OCI-LY3 (cell line): ENCODE data around the gene PGAP3.

ENCODE experiments used
- H2AFZ ChIP-seq: fragments of 200-600, 300-600 bp; shearing (Covaris generic); 2 replicates; pipeline ENCODE4 v1.6.0; 2014; ENCODE audit warnings: antibody characterized with exemption, low read depth, low read length
- H3K27ac ChIP-seq: fragments of 200-600, 300-600 bp; sonication (generic); 2 replicates; pipeline ENCODE4 v1.5.1; 2014; ENCODE audit warnings: mild to moderate bottlenecking, low read length, moderate library complexity, mixed read lengths
- H3K27me3 ChIP-seq: fragments of 200-600, 300-600 bp; sonication (generic); 2 replicates; pipeline ENCODE4 v1.6.1; 2014; ENCODE audit warnings: low read depth, low read length, mixed read lengths
- H3K36me3 ChIP-seq: fragments of 200-600, 300-600 bp; sonication (generic); replicated peaks from 2 replicates; pipeline ENCODE3; 2014; ENCODE audit warnings: low read depth, low read length, mixed read lengths
- H3K4me1 ChIP-seq: fragments of 300-600, 200-600 bp; sonication (generic); 2 replicates; pipeline ENCODE4 v1.6.1; 2014; ENCODE audit warnings: low read length, mixed read lengths
- H3K4me2 ChIP-seq: fragments of 200-600, 300-600 bp; sonication (generic); 2 replicates; pipeline ENCODE4 v1.6.1; 2014; ENCODE audit warnings: low read length, mixed read lengths
- H3K4me3 ChIP-seq: fragments of 300-600, 200-600 bp; sonication (generic); 2 replicates; pipeline ENCODE4 v1.5.1; 2014; ENCODE audit warnings: antibody characterized with exemption, mild to moderate bottlenecking, low read length, moderate library complexity
- H3K79me2 ChIP-seq: fragments of 300-600, 200-600 bp; shearing (Covaris generic); 2 replicates; pipeline ENCODE4 v1.6.1; 2014; ENCODE audit warnings: mild to moderate bottlenecking, low read length, mixed read lengths
- H3K9ac ChIP-seq: fragments of 300-600, 200-600 bp; shearing (Covaris generic); 2 replicates; pipeline ENCODE4 v1.6.0; 2014; ENCODE audit warnings: mild to moderate bottlenecking, low read length, moderate library complexity
- H3K9me3 ChIP-seq: fragments of 200-600, 300-600 bp; shearing (Covaris generic); 2 replicates; pipeline ENCODE4 v1.6.1; 2014; ENCODE audit warnings: low read length, mixed read lengths; ENCODE audit not compliant: insufficient read depth
- H4K20me1 ChIP-seq: fragments of 200-600, 300-600 bp; sonication (generic); 2 replicates; pipeline ENCODE4 v1.6.1; 2016; ENCODE audit warnings: low read length, mixed read lengths; ENCODE audit not compliant: insufficient read depth
- EZH2phosphoT487 ChIP-seq: fragments of 200-600 bp; shearing (Covaris generic); IDR thresholded peaks from 2 replicates; pipeline ENCODE4 v1.6.1; 2018; ENCODE audit warnings: antibody characterized with exemption, mixed run types, low read depth
- TF ChIP-seq, protein P1 (sequence below): fragments of 200-600, 300-600 bp; sonication (generic); IDR thresholded peaks from 2 replicates; pipeline ENCODE4 v1.5.1; 2014; ENCODE audit warnings: antibody characterized with exemption, low read length, low read depth

PGAP3 gene

DNA sequence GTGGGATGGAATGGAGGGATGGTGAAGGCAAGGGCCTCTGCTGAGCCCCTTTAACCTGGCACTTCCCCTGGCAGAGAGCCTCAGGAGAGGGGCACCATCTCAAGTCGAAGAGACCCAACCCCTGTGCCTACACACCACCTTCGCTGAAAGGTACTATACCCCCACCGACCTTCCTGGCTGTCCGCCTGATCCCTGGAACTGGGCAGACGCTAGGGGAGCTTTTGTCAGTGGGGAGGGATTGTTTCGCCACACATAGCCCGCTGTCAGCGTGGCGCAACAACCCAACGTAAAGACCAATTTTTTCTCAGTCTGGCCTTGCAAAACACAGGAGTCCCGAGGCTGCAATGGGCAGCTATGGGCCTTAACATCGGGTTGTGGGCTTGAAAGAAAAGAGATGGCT, 58.0 kb downstream of the PGAP3 start:
- Histone ChIP-seq H3K27ac (no peak overlapping the region), H3K9ac (no peak overlapping the region), H3K36me3 (no peaks in the 10 kb centered on the region), H3K4me1 (no peaks in the 10 kb centered on the region), H3K9me3 (no peaks in the 10 kb centered on the region), H3K4me3 (no peak overlapping the region), H3K79me2 (no peaks in the 10 kb centered on the region), H4K20me1 (no peaks in the 10 kb centered on the region), H3K4me2 (no peak overlapping the region), H2AFZ (no peak overlapping the region), H3K27me3 (no peaks in the 10 kb centered on the region)
- TF ChIP-seq EZH2phosphoT487 = no peak
- TF ChIP-seq, protein P1, sequence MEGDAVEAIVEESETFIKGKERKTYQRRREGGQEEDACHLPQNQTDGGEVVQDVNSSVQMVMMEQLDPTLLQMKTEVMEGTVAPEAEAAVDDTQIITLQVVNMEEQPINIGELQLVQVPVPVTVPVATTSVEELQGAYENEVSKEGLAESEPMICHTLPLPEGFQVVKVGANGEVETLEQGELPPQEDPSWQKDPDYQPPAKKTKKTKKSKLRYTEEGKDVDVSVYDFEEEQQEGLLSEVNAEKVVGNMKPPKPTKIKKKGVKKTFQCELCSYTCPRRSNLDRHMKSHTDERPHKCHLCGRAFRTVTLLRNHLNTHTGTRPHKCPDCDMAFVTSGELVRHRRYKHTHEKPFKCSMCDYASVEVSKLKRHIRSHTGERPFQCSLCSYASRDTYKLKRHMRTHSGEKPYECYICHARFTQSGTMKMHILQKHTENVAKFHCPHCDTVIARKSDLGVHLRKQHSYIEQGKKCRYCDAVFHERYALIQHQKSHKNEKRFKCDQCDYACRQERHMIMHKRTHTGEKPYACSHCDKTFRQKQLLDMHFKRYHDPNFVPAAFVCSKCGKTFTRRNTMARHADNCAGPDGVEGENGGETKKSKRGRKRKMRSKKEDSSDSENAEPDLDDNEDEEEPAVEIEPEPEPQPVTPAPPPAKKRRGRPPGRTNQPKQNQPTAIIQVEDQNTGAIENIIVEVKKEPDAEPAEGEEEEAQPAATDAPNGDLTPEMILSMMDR = no peak

DNA sequence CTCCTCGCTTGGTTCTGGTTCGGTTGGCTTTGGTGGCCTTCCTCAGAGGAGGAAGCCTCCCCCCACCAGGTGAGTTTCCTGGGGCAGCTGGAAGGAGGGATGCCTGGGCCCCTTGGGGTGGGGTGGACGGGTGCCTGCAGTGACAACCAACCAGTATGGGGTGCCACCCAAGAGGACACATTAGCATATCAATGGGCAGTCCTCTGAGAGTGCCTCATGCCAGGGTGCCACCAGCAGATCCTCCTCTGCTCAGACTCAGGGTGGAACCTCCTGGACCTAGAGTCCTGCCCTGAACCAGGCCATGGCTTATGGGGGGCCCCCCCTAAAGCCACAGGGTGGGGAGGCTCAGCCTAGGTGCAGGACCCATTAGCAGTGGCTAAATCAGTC, 58.4 kb downstream of the PGAP3 start:
- H3K27ac ChIP-seq = no peak overlapping the region
- no peak overlapping the region for H3K9ac ChIP-seq
- no peaks in the 10 kb centered on the region for H3K4me1 ChIP-seq
- no peaks in the 10 kb centered on the region for H4K20me1 ChIP-seq
- no peaks in the 10 kb centered on the region for H3K27me3 ChIP-seq
- H3K4me3 ChIP-seq = no peak overlapping the region
- H2AFZ ChIP-seq = no peak overlapping the region
- H3K9me3 ChIP-seq = no peaks in the 10 kb centered on the region
- no peak for TF ChIP-seq EZH2phosphoT487
- TF ChIP-seq, protein P1 = no peak
- H3K36me3 ChIP-seq = no peaks in the 10 kb centered on the region
- H3K4me2 ChIP-seq = no peak overlapping the region
- H3K79me2 ChIP-seq = no peaks in the 10 kb centered on the region

DNA sequence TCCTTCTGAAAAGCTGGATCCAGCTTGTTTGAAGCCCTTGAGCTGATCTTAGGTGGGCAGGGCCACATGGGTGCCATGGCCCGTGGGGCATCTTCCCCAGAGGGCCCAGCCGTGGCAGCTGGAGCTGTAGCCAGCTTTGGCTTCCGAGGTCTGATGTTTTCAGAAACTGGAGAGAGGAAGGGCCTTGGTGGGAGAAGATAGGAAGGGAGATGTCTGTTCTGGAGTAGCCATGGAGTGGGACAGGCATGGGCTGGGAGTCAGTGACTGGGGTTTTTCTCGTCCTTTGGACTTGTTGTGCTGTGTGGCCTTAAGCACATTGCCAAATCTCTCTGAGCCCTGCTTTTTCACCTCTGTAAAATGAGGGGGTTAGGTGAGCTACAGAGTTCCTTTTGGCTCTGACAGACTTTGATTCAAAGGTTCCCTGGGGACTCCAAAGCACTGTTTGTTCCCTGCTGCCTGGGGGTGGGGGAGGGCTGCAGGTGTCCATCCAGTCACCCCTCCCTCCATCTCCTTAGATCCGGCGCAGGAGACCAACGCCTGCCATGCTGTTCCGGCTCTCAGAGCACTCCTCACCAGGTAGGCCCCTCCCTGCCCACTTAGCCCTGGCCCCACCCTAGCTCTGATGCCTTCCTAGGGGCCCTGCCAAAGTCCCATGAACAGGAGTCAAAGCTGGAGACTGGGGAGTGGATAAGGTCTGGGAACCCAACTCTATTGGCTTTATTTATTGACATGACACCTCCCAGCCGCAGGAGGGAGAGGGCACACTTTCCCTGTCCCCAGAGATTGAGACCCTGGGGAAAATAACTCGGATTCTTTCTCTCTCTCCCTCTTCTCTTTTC, 59.0 kb downstream of the PGAP3 start:
- Histone ChIP-seq H3K9ac (no peak overlapping the region), H3K4me2 (no peak overlapping the region), H3K79me2 (no peaks in the 10 kb centered on the region), H3K27me3 (no peaks in the 10 kb centered on the region), H3K36me3 (no peaks in the 10 kb centered on the region), H3K4me3 (no peak overlapping the region), H2AFZ (no peak overlapping the region), H3K27ac (no peak overlapping the region), H3K4me1 (peaks cover under 1% of the 10 kb centered on the region), H4K20me1 (no peaks in the 10 kb centered on the region), H3K9me3 (no peaks in the 10 kb centered on the region)
- TF ChIP-seq EZH2phosphoT487 = no peak
- TF ChIP-seq, protein P1 = no peak

DNA sequence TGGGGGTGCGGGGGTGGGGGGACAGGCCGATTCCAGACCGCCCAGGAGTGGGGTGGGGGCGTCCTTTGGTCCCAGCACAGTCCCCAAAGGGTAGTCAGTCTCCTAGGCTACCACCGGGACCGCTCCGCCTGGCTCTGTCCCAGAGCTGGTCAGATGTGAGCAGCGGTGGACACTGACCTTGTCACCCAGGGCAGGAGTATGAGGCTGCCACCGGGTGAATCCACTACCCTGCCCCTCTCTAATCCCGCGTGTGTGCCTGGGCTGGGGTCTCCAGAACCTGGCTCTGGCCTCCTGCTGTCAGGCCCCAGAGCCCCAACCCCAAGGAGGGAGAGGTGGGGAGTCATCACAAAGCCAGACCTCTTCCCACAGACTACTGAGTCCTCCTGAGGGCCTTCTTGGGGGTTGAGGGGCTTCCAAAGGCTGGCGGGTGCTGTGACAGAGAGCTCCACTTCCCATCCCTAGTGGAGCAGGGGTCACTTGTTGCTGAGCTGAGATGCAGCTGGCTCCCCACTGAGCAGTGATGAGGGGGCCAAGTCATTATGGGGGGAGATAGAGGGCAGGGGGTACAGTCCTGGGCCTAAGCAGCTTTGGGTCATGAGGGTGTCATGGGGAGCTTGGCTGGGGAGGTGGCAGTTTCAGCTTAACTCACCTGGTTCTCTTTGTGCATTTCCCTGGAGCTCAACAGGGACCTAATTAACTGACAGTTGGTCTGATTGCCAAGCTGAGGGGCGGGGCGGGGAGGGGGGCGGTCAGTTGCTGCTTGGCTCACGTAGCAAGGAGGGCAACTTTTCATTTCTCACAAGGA, 59.9 kb downstream of the PGAP3 start:
- H3K27ac ChIP-seq = no peak overlapping the region
- no peak overlapping the region for H3K4me2 ChIP-seq
- H3K79me2 ChIP-seq = no peaks in the 10 kb centered on the region
- TF ChIP-seq EZH2phosphoT487 = no peak
- TF ChIP-seq, protein P1 = no peak
- no peak overlapping the region for H3K4me3 ChIP-seq
- H3K27me3 ChIP-seq = no peaks in the 10 kb centered on the region
- H3K9ac ChIP-seq = no peak overlapping the region
- H3K4me1 ChIP-seq = peaks cover 9% of the 10 kb centered on the region
- H4K20me1 ChIP-seq = no peaks in the 10 kb centered on the region
- H3K36me3 ChIP-seq = no peaks in the 10 kb centered on the region
- no peak overlapping the region for H2AFZ ChIP-seq
- H3K9me3 ChIP-seq = no peaks in the 10 kb centered on the region
